B cell (primary cell): ENCODE results near the gene ADGRA1. TPM values are rescaled to one million over a fixed set of nuclear protein-coding genes. Genes with fewer than 3 reads are reported as not detected.

ENCODE experiments used
- ATAC-seq: fragments of 200-7000 bp; cut with Tn5 transposase; one replicate; pipeline ENCODE4 v1.10.0; 2021; ENCODE audit warnings: low read depth, mild to moderate bottlenecking, moderate number of reproducible peaks, moderate library complexity
- CTCF ChIA-PET: fragments of 350-600 bp; sonication (Branson Sonifier 250); formaldehyde crosslinking; loops from one replicate; lab custom pipeline; 2021; ENCODE audit warnings: antibody characterized with exemption, inconsistent platforms; lab: Charles Lee
- POLR2A ChIA-PET: fragments of 350-600 bp; sonication (Branson Sonifier 250); formaldehyde crosslinking; loops from one replicate; lab custom pipeline; 2021; ENCODE audit warnings: antibody characterized with exemption; lab: Charles Lee
- DNase-seq: peaks from one replicate; pipeline ENCODE4 v3.0.0; 2013
- H2AFZ ChIP-seq: 2 replicates; pipeline ENCODE4 v1.6.1; 2012; ENCODE audit warnings: mild to moderate bottlenecking, low read depth, low read length; ENCODE audit not compliant: insufficient read depth, poor library complexity, severe bottlenecking
- H3K27ac ChIP-seq, 2 donors: 1 replicate in 1 of 2; 2 replicates in 1 of 2; pipeline ENCODE4 v1.5.1; 2012 to 2013; ENCODE audit warnings: low read length in 2 of 2, mild to moderate bottlenecking in 2 of 2, moderate library complexity in 1 of 2
- H3K27me3 ChIP-seq, 4 experiments: fragments of 200-600 bp in 1 of 4; sonication (generic) in 1 of 4; replicated peaks in 1 of 4; 1 replicate in 2 of 4; 2 replicates in 2 of 4; pipeline versions ENCODE4 v1.6.1 to v1.7.0; 2013 to 2016; ENCODE audit warnings: low read length in 3 of 4, mild to moderate bottlenecking in 2 of 4, mixed read lengths in 1 of 4, moderate library complexity in 1 of 4; ENCODE audit not compliant: insufficient read depth in 4 of 4, control insufficient read depth in 3 of 4; ENCODE audit errors: control extremely low read depth in 1 of 4
- H3K36me3 ChIP-seq, 2 experiments: replicated peaks in 1 of 2; 1 replicate in 1 of 2; 2 replicates in 1 of 2; pipeline versions ENCODE4 v1.6.1 to v1.7.1; 2013; ENCODE audit warnings: low read length in 1 of 2; ENCODE audit not compliant: insufficient read depth in 2 of 2, control insufficient read depth in 1 of 2; ENCODE audit errors: control extremely low read depth in 1 of 2, extremely low read depth in 1 of 2
- H3K4me1 ChIP-seq, 2 donors: fragments of 200-600 bp in 1 of 2; sonication (generic) in 1 of 2; 1 replicate in 1 of 2; 2 replicates in 1 of 2; pipeline versions ENCODE4 v1.5.1 to v1.6.1; 2013 to 2017; ENCODE audit warnings: low read length in 2 of 2; ENCODE audit not compliant: control insufficient read depth in 2 of 2, insufficient read depth in 2 of 2
- H3K4me2 ChIP-seq: replicated peaks from 2 replicates; pipeline ENCODE3; 2012; ENCODE audit warnings: mild to moderate bottlenecking, low read depth, low read length; ENCODE audit not compliant: poor library complexity, severe bottlenecking
- H3K4me3 ChIP-seq, 5 experiments: fragments of 200-600 bp in 1 of 5; sonication (generic) in 1 of 5; 1 replicate in 3 of 5; 2 replicates in 2 of 5; pipeline versions ENCODE4 v1.5.1 to v1.7.0; 2011 to 2016; ENCODE audit warnings: low read length in 4 of 5, mild to moderate bottlenecking in 4 of 5, low read depth in 2 of 5, control low read depth in 1 of 5, moderate library complexity in 1 of 5; ENCODE audit not compliant: insufficient read depth in 1 of 5; ENCODE audit errors: control extremely low read depth in 1 of 5, extremely low read depth in 1 of 5
- H3K79me2 ChIP-seq: fragments of 200-600 bp; sonication (generic); one replicate; pipeline ENCODE4 v1.6.0; 2016; ENCODE audit warnings: low read length; ENCODE audit not compliant: control insufficient read depth, insufficient read depth
- H3K9ac ChIP-seq: fragments of 200-600 bp; sonication (generic); 2 replicates; pipeline ENCODE4 v1.6.1; 2017; ENCODE audit warnings: mild to moderate bottlenecking, low read length, moderate library complexity
- H3K9me3 ChIP-seq, 3 donors: one replicate each; pipeline versions ENCODE4 v1.6.1 to v1.7.1; 2013; ENCODE audit warnings: low read length in 2 of 3; ENCODE audit not compliant: control insufficient read depth in 2 of 3, insufficient read depth in 1 of 3; ENCODE audit errors: control extremely low read depth in 1 of 3
- H4K20me1 ChIP-seq: 2 replicates; pipeline ENCODE4 v1.6.0; 2012; ENCODE audit warnings: mild to moderate bottlenecking, low read length; ENCODE audit not compliant: insufficient read depth, control insufficient read depth, poor library complexity, severe bottlenecking
- H3K27ac Mint-ChIP-seq: one replicate; pipeline ENCODE4 v1.8.0; 2021; ENCODE audit warnings: mixed read lengths
- H3K27me3 Mint-ChIP-seq: one replicate; pipeline ENCODE4 v1.8.0; 2021; ENCODE audit warnings: mixed read lengths
- H3K4me1 Mint-ChIP-seq: one replicate; pipeline ENCODE4 v1.8.0; 2021; ENCODE audit warnings: mixed read lengths
- H3K4me3 Mint-ChIP-seq: one replicate; pipeline ENCODE4 v1.8.0; 2021; ENCODE audit warnings: mixed read lengths
- H3K9me3 Mint-ChIP-seq: one replicate; pipeline ENCODE4 v1.8.0; 2022; ENCODE audit warnings: mixed read lengths; ENCODE audit not compliant: insufficient read depth
- CTCF ChIP-seq: fragments of 200-600 bp; IDR thresholded peaks from one replicate; pipeline ENCODE4 v1.8.0; 2022; ENCODE audit warnings: antibody characterized with exemption, mild to moderate bottlenecking
- EZH2 ChIP-seq: IDR thresholded peaks from 2 replicates; pipeline ENCODE4 v1.6.1; 2012; ENCODE audit warnings: borderline replicate concordance, low read depth, mild to moderate bottlenecking, moderate library complexity, low read length; ENCODE audit not compliant: insufficient read depth, poor library complexity, severe bottlenecking
- WGBS: methylation state at CpG from one replicate; pipeline ENCODE4 v1.1.5; 2013; ENCODE audit warnings: missing lambda C conversion rate; ENCODE audit not compliant: insufficient coverage; 5-methylcytosine and 5-hydroxymethylcytosine counted together
- intact Hi-C: fragments of 100-400 bp; cut with micrococcal nuclease; formaldehyde crosslinking; loops from one replicate; pipeline ENCODE4 v1.10.0; 2022
- polyA plus RNA-seq: library from polyadenylated mRNA; depleted of rRNA; stranded (reverse); fragments of >200 nt; gene quantifications from 2 replicates; pipeline ENCODE4 v1.2.3, GENCODE V29; 2012
- total RNA-seq, 2 donors: library from RNA; stranded (reverse); fragments of 120-200 nt in 1 of 2; gene quantifications; 1 replicate in 1 of 2; 2 replicates in 1 of 2; pipeline versions ENCODE4 v1.2.3 to v1.2.4, GENCODE V29; 2013 to 2022

ADGRA1 gene
- total and polyA plus RNA-seq, 2 donors (not counting 1 experiment from before 2014, with no cell fraction given) = not detected

- H3K9me3 Mint-ChIP-seq = no peaks in the 10 kb centered on the region
- no peak for DNase-seq
- TF ChIP-seq EZH2 = no peak
- TF ChIP-seq CTCF = no peak
- Histone ChIP-seq H2AFZ (no peak overlapping the region), H4K20me1 (no peaks in the 10 kb centered on the region), H3K4me2 (no peak overlapping the region), H3K36me3 (no peaks in the 10 kb centered on the region), H3K9ac (no peak overlapping the region), H3K4me3 (no peak overlapping the region), H3K27me3 (peaks cover 0 to 22% (median 0%) of the 10 kb centered on the region in 4 experiments), H3K79me2 (no peaks in the 10 kb centered on the region), H3K4me1 (no peaks in the 10 kb centered on the region), H3K27ac (no peak overlapping the region), H3K9me3 (peaks cover 0 to 5% (median 0%) of the 10 kb centered on the region in 3 donors)
- no peak overlapping the region for H3K27ac Mint-ChIP-seq
- H3K4me1 Mint-ChIP-seq = no peaks in the 10 kb centered on the region
- POLR2A ChIA-PET = no interaction called here
- no peak overlapping the region for H3K4me3 Mint-ChIP-seq
- H3K27me3 Mint-ChIP-seq = peaks cover 8% of the 10 kb centered on the region
- ATAC-seq = no peak
- CTCF ChIA-PET = no interaction called here
- intact Hi-C loops = no loop called here
- 79% methylated on average over 27 of the region's 30 CpGs for WGBS
Observed at GRCh38 chr10:133083422-133084100, 4.2 kb upstream of the ADGRA1 start.

GRCh38 chr10:133084491-133084890 lies 3.2 kb upstream of the ADGRA1 start:
- POLR2A ChIA-PET = no interaction called here
- intact Hi-C loops = no loop called here
- H3K9me3 Mint-ChIP-seq = no peaks in the 10 kb centered on the region
- no peaks in the 10 kb centered on the region for H3K4me1 Mint-ChIP-seq
- Histone ChIP-seq H3K9ac (no peak overlapping the region), H3K4me2 (no peak overlapping the region), H3K36me3 (no peaks in the 10 kb centered on the region), H3K4me3 (no peak overlapping the region), H3K79me2 (no peaks in the 10 kb centered on the region), H3K4me1 (no peaks in the 10 kb centered on the region), H3K27me3 (peaks cover 0 to 30% (median 0%) of the 10 kb centered on the region in 4 experiments), H3K9me3 (peaks cover 0 to 5% (median 0%) of the 10 kb centered on the region in 3 donors), H4K20me1 (no peaks in the 10 kb centered on the region), H2AFZ (no peak overlapping the region), H3K27ac (no peak overlapping the region)
- WGBS = 89% methylated on average over 14 of the region's 17 CpGs
- H3K27ac Mint-ChIP-seq = no peak overlapping the region
- no peak for DNase-seq
- H3K27me3 Mint-ChIP-seq = peaks cover 12% of the 10 kb centered on the region
- TF ChIP-seq EZH2 (no peak), CTCF (no peak)
- CTCF ChIA-PET = no interaction called here
- no peak for ATAC-seq
- H3K4me3 Mint-ChIP-seq = no peak overlapping the region
